NCI-H345 (cell line): Measurements from ENCODE around the gene MAN1C1.
A peak's percentile ranks its signal among the peaks of the same experiment; 100 is the strongest.

Experiments used
- DNase-seq: peaks from one replicate; lab custom pipeline; 2025; lab: John Stamatoyannopoulos, UW

Gene MAN1C1

DNA sequence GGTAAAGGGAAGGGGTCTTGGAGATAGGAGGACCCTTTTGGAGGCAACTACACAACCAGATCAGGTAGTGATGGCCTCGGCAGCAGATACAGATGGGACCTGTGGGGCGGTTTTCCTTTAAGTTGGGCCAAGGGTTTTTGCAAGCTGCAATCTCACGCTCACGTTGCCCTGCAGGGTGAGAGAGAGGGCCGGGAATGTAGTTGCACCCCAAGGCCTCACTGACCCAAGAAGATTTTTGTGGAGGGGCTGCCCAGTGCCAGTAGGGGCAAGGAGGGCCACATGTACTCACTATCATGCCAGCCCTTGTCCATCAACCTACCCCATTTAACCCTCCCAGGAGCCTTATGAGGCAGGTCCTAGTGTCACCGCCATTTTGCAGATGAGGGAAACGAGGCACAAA lies 125.7 kb downstream of the MAN1C1 start:
- no peak for DNase-seq

- DNase-seq = peak; percentile 85
These were observed 126.9 kb downstream of the MAN1C1 start for GRCh38 chr1:25743164-25744139.

GRCh38 chr1:25744140-25744581 lies 127.6 kb downstream of the MAN1C1 start:
- DNase-seq = peak; percentile 65

GRCh38 chr1:25744636-25745425 lies 128.2 kb downstream of the MAN1C1 start:
- no peak for DNase-seq

GRCh38 chr1:25746299-25747045 lies 129.9 kb downstream of the MAN1C1 start:
- DNase-seq = no peak

GRCh38 chr1:25747046-25747719 lies 130.6 kb downstream of the MAN1C1 start:
- DNase-seq = no peak

- DNase-seq = peak; percentile 32
These were observed 132.1 kb downstream of the MAN1C1 start for GRCh38 chr1:25748531-25749205.

DNA sequence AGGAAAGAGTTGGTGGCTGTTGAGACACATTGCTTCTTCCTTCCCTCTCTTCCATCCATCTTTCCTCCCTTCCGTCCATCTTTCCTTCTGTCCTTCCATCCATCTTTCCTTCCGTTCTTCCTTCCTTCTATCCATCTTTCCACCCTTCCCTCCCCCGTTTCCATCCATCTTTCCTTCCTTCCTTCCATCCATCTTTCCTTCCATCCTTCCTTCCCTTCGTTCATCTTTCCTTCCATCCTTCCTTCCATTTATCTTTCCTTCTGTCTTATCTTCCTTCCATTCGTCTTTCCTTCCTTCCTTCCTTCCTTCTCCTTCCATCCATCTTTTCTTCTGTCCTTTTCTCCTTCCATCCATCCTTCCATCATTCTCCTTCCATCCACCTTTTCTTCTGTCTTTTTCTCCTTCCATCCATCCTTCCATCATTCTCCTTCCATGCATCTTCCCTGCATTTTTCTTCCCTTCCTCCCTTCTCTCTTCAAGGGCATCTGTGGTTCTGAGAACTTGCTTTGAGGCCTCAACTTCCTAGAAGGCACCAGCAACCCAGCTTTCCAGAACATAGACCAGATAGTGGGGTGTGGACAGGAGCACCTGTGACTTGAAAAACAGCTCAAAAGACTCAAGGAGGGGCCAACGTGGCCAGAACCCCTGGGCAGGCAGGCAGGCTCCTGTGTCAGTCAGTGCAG lies 134.5 kb downstream of the MAN1C1 start:
- no peak for DNase-seq

- DNase-seq = peak; percentile 83
These were observed 138.0 kb downstream of the MAN1C1 start for GRCh38 chr1:25754470-25755181.

DNA sequence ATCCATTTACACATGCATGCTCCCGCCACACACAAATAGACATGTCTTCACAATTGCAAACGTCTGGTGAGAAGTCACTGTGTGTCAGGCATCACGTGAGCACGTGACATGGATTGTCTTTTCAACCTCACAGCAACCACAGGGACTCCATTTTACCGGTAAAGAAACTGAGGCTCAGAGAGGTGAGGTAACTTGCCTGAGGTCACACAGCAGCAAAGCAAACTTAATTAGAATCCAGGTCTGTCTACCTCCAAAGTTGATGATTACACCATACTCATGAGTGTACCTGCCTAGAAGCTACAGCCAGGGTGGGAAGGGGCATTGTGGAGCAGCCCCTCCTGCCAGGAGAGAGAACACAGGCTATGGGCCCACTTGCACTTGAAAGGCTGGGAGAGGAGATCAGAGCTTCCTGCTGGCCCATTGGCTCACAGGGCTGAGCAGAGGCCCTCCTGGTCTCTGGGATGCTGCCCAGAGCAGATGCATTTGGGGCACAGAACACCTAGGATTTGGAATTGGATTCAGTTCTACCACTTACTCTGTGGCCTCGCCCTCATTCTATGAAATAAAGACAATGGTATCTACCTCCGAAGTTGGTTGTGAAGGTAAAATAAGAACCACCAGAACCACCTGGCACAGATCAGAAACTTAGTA lies 139.0 kb downstream of the MAN1C1 start:
- no peak for DNase-seq

DNA sequence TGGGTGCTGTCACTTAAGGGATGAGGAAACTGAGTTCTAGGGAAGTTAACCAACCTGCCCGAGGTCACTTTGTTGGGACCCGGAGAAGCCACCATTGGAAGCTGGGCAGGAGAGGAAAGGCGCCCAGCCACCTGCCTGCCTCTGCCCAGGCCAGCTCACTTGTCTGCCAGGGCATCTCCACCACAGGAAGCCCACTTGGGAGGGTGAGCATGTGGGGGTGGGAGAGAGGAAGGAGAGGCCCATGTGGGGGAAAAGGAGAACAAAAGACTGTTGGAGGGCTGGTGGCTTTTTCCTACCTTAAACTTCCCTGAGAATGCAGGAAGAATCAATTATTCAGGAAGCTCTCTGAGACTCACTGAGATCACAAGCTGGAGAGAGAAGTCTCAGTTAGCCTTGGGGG lies 139.6 kb downstream of the MAN1C1 start:
- no peak for DNase-seq

DNA sequence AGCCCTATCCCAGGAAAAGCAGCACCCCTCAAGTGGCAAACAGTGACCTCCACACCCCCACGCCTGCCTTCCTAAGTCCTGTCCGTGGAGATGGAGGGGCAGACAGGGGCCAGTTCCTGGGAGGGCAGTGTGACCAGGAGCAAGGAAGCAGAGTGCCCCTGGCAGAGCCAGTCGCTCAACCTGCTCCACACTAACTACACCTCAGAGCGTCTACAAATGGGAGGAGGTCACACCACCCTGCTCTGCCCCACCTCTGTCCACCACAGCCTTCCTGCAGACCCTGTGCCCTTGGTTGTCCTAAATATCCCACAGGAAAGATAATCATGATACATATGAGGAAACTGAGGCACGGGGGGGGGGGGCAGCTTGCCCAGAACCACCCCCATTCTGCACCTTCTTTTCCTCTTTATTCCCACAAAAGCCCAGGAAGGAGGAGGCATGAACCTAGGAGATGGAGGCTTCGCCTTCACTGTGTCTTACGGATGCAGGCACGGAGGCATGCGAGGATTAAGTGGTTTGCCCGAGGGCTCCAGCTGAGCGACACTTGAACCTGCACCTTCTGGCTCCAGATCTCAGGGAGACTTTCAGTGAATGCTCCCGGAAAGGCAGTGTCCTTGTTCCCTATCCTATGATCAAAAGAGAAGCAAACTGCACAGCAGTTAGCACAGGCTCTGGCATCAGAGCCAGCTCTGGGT lies 140.7 kb downstream of the MAN1C1 start:
- no peak for DNase-seq

DNA sequence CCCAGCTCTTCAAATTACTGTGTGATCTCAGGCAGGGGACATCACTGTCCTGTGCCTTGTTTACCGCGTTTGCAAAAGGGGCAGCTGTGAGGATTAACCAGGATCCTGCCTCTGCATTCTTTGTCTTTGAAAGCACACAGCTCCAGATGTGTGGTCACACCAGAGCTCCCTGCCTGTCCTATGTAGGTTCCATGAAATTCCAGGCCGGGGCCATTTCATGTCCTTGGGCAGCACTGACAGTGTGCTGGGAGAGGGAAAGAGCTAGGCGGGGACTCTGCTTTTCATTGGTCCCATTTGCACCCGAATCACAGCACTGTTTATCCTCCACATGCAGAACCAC lies 141.2 kb downstream of the MAN1C1 start:
- DNase-seq = no peak

DNA sequence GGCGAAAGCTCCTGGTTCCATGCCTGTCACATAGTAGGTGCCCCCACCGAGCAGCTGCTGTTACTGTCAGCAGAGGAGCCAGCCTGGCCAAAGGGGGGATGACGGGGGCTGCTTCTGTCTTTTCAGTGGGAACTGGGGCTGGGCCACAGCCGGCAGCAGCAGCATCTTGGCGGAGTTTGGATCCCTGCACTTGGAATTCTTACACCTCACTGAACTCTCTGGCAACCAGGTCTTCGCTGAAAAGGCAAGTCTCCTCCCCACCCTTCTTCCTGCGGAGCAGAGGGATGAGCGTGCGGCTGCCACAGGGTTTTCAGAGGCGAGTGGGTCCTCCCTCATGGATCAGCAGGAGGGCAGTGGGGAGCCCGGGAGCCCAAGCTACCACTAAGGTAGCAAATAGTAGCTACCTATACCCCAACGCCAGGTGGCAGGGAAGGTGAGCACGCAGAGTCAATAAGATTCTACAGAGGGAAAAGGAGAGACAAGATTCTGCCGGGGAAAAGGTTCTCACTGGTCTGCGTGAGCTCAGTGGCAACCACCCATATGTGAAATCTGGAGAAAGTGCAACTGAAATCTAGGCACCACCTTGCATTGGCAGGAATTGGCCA lies 142.0 kb downstream of the MAN1C1 start:
- no peak for DNase-seq

DNA sequence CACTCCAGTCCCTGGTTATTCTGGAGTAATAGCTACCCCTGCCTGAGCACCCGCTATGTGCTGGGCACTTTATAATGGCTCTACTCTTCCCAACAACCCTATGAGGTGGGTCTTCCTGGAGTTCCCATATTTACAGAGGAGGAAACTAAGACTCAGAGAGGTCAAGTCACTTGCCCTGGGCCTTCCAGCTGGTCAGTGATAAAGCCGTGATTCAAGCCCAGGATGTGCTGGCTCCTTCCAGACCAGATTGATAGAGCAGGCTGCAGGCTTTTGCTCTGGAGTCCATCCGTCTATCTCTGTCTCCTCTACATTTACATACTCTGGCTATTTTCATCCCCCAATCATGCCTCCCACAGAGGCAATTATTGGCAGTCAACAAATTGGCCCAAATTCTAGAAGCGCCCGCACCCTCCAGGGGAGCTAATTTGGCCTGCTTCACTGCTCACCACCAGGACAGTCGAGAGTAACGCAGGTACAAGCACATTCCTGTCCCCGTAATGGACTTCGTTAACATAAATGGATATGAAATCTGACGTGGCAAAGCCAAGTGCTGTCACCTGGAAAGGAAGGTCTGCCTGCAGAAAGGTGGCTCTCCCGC lies 143.6 kb downstream of the MAN1C1 start:
- DNase-seq = no peak

DNA sequence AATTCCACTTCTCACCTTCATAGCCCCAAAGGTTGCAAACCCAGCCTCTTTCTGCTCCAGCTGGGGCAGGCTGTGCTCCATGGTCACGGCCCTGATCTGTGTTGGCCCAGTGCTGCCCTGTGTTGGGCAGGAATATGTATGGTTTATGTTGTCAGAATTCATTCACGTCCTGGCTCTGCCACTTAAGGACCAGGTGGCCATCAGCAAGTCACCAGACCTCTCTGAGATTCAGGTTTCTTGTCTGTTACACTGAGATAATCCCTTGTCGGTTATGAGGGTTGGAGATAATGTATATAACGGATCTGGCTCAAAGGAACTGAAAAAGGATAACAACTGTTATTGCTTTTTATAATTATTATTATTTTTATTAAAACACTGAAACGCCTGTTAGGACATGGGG lies 144.3 kb downstream of the MAN1C1 start:
- DNase-seq = no peak

DNA sequence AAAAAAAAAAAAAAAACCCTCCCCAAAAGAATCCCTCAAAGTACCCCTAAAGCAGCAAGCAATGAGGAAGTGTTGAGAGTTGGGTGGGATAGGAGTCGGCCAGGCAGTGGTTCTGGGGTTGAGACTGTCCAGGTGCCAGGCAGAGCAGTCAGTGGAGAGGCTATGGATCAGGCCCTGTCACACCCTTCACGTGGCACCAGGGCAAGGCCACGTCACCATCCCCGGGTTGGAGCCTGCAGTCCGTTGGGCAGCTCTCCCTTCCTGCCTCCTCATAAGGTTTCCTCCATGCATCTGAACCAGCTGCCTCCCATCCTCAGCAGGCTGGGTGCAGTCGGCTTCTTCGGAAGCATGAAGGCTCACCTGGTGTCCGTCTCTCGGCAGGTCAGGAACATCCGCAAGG lies 146.9 kb downstream of the MAN1C1 start:
- no peak for DNase-seq
